ENCODE data around the gene CTSH.

- no peak for TF ChIP-seq CTCF (IDR thresholded peaks at IDR 0.05)
- no peak for TF ChIP-seq TCF7L2 (IDR thresholded peaks at IDR 0.05; ENCODE audit: low read depth, low read length)
Measured at GRCh38 chr15:78880813-78881212, 64.0 kb downstream of the CTSH start.

Measured in Panc1 (cell line).